Activated naive CD4-positive, alpha-beta T cell treated with Interleukin-2 at 50 U/mL for 16 hours (primary cell): Measurements from ENCODE around the gene PLGRKT.
"Not testable (repeated sequence)": the region's sequence is repeated elsewhere in the genome, so short reads cannot be mapped to it uniquely, and the experiment has no call there.

Source experiments
- DNase-seq: peaks from one replicate; pipeline ENCODE4 v3.0.0-alpha.2; 2020

PLGRKT gene

GRCh38 chr9:5364294-5365024 is 73.3 kb downstream of the PLGRKT start:
- DNase-seq: no peak

GRCh38 chr9:5361326-5362010 is 76.3 kb downstream of the PLGRKT start:
- DNase-seq: no peak

- DNase-seq: no peak
Observed at GRCh38 chr9:5360341-5360740, 77.4 kb downstream of the PLGRKT start.

- DNase-seq: no peak
Observed at GRCh38 chr9:5357431-5358105, 80.2 kb downstream of the PLGRKT start.

- no peak for DNase-seq
Observed at GRCh38 chr9:5355817-5356216, 81.9 kb downstream of the PLGRKT start.

- no peak for DNase-seq
Observed at GRCh38 chr9:5355226-5355625, 82.5 kb downstream of the PLGRKT start.

- DNase-seq: no peak
Observed at GRCh38 chr9:5354184-5354583, 83.5 kb downstream of the PLGRKT start.

GRCh38 chr9:5352637-5353248 is 85.0 kb downstream of the PLGRKT start:
- no peak for DNase-seq

- not testable (repeated sequence) for DNase-seq
Observed at GRCh38 chr9:5338992-5339981, 98.4 kb downstream of the PLGRKT start, which contains the start of gene RLN1. TSS of gene RLN1 (minus strand) at chr9:5339876. CDS start at chr9:5339746, 130 bp downstream.

GRCh38 chr9:5336688-5337087 is 101.0 kb downstream of the PLGRKT start:
- DNase-seq: no peak

- DNase-seq: not testable (repeated sequence)
Observed at GRCh38 chr9:5331276-5331675, 106.4 kb downstream of the PLGRKT start.

- peak; percentile 19 for DNase-seq
Observed at GRCh38 chr9:5326893-5327548, 110.7 kb downstream of the PLGRKT start.

GRCh38 chr9:5326187-5326586 is 111.5 kb downstream of the PLGRKT start:
- no peak for DNase-seq

- not testable (repeated sequence) for DNase-seq
Observed at GRCh38 chr9:5321601-5322000, 116.1 kb downstream of the PLGRKT start.

- DNase-seq: no peak
Observed at GRCh38 chr9:5321058-5321457, 116.7 kb downstream of the PLGRKT start.

- DNase-seq: not testable (repeated sequence)
Observed at GRCh38 chr9:5316406-5316805, 121.3 kb downstream of the PLGRKT start.

GRCh38 chr9:5315187-5315923 is 122.4 kb downstream of the PLGRKT start:
- no peak for DNase-seq

- DNase-seq: no peak
Observed at GRCh38 chr9:5310851-5311250, 126.9 kb downstream of the PLGRKT start.
